Measurements from ENCODE around the gene CLCF1.
"Not testable (repeated sequence)": the region's sequence is repeated elsewhere in the genome, so short reads cannot be mapped to it uniquely, and the experiment has no call there.

The CLCF1 gene

DNA sequence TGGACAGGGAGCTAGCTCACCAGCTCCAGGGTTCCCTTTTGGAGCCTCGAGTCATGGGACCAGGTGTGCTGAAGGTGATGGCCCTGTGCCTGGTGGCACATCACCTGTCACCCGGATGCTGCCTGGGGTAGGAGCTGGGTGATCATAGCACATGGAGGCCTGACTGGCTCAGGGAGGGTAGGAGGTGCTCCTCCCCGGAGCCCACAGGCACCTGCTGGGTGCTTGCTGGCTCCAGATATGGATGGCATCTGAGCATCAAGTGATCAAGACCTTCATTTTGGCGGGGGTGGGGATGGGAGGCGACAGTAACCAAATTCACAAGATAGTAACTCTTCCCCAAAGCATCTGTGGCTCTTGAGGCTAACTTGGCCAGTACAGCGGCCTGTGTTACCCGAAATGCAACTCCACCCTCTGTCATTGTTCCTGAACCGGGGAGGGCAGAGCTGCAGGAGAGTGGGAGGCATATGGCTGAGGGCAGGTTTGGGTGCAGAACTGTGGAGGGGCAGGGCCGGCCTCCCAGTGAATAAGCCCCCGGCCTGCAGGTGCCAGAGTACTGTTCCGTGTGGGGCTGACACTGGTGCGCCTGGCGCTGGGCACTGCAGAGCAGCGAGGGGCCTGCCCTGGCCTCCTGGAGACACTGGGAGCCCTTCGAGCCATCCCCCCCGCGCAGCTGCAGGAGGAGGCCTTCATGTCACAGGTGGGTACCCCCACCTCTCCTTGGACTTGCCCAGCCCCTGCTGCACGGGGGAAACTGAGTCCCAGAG lies 35.2 kb upstream of the CLCF1 start:
- no peak for DNase-seq

- no peak for DNase-seq
Measured at GRCh38 chr11:67407688-67408163, 34.3 kb upstream of the CLCF1 start.

GRCh38 chr11:67406969-67407687 lies 33.7 kb upstream of the CLCF1 start:
- no peak for DNase-seq

GRCh38 chr11:67406420-67406968 lies 33.1 kb upstream of the CLCF1 start:
- no peak for DNase-seq

- DNase-seq: no peak
Measured at GRCh38 chr11:67405688-67406339, 32.4 kb upstream of the CLCF1 start.

GRCh38 chr11:67405196-67405567 lies 31.8 kb upstream of the CLCF1 start:
- no peak for DNase-seq

DNA sequence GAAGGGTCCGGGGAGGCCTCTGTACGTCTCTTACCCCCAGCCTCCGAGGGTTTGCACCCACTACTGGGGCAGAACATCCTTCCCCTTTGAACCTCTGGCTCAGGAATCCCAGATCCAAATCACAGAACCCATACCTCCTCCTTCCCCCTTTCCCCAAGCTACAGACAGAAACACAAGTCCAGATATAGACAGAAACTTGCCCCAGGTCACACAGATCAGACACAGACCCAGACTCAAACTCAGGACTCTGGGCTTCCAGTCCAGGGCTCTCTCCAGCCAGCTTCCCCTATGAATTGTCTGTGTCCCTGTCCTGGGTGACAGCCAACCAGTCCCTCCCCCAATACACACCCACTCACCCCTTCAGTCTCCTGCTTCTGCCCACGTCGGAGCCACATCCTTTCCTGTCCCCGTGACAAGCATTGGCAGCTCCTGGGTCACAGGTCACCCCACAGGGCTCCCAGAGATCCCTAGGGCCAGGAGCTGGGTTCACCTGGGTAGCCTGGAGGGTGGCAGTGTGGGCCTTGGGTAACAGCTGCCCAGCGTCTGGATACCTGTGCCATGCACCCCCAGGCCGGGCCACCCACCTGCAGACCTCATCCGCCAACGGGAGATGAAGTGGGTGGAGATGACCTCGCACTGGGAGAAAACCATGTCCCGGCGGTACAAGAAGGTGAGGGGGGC lies 31.3 kb upstream of the CLCF1 start:
- DNase-seq: no peak

DNA sequence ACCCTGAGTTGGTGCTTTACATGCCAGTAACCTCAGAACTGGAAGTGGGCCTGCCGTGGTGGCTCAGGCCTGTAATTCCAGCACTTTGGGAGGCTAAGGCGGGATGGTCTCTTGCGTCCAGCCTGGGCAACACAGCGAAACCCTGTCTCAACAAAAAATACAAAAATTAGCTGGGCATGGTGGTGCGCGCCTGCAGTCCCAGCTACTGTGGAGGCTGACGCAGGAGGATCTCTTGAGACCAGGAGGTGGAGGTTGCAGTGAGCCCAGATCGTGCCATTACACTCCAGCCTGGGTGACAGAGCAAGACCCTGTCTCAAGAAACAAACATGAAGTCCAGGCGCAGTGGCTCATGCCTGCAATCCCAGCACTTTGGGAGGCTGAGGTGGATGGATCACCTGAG lies 29.7 kb upstream of the CLCF1 start:
- DNase-seq: not testable (repeated sequence)

DNA sequence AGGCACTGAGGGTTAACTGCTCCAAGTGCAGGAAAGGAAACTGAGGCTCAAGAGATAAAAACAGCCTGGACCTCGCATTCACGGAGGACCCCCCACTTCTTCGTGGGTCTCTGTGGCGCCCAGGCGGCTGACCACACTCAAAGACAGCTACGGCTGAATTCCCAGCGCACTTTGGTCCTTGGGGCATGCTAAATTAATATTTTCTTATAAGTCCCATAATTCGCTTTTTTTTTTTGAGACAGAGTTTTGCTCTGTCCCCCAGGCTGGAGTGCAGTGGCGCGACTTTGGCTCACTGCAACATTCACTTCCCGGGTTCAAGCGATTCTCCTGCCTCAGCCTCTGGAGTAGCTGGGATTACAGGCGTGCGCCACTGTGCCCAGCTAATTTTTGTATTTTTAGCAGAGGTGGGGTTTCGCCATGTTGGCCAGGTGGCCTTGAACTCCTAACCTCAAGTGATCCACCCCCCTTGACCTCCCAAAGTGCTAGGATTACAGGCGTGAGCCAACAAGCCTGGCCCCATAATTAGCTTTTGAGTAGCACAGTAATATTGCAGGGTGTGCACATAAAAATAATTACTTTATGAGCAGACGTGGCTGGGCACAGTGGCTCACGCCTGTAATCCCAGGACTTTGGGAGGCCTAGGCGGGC lies 28.9 kb upstream of the CLCF1 start:
- not testable (repeated sequence) for DNase-seq

- peak; percentile 89 for DNase-seq
Measured at GRCh38 chr11:67401495-67402191, 28.2 kb upstream of the CLCF1 start, which contains the start of gene PPP1CA. PPP1CA (minus strand) TSS chr11:67401858; CDS start chr11:67401782, 76 bp downstream.

DNA sequence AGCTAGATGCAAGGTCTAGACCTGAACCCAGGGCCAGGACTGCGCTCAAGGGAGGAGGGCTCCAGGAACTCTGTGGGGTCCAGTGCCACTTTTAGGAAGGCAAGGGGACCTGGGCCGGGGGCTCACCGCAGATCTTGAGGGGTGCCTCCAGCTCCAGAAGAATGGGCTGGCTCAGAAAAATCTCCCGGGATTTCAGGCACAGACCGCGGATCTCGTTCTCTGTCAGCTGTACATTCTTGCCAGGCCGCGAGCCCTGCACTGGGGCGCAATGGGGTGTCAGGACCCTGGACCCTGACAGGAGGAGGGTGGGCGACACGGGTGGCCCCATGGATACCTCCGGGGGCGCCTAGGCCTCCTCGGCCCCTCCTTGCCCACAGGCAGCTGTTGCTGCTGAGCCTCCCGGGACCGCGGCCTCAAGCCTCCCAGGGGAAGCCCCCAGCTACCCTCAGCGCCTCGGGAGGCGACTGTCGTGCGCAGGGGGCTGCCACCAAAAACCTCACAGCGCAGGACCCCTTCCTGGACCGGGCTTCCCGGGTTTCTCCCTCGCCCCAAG lies 27.6 kb upstream of the CLCF1 start:
- DNase-seq: no peak

GRCh38 chr11:67400251-67400941 lies 27.0 kb upstream of the CLCF1 start:
- no peak for DNase-seq

DNA sequence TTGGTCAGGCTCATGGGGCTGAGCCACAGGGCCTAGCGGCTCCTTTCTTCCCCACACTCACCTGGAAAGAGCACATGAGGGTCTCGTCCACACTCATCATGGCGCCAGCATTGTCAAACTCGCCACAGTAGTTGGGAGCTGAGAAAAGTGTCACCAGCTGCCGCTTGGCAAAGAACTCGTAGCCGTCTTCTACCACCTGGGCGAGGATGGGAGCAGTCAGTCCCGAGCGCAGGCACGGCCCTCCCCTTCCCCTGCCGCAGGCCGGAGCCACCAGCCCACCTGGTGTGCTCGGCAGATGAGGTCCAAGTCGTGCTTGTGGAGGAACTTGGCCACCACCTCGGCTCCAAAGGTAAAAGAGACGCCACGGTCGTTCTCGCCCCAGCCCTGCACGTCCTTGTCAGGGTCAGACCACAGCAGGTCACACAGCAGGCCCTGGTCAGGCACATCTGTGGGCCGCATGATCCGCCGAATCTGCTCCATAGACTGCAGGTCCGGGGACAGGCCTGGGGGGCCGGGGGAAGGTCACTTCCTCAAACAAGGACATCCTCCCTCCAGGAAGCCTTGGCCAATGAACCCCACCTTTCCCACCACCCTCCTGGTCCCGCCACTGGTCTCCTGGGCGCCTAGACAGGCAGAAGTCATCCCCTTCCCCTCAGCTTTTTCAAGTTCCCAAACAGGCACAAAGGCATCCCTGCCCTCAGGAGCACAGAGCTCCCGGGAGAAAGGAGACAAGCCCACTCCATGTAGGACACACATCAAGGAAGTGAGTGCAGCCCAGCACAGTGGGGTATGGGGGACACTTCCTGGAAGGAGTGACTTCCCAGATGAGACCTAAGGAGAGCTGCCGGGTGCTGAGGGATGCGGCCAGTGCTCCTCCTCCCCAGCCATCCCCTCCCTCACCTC lies 25.5 kb upstream of the CLCF1 start:
- no peak for DNase-seq

GRCh38 chr11:67397986-67398660 lies 24.7 kb upstream of the CLCF1 start:
- no peak for DNase-seq

- DNase-seq: no peak
Measured at GRCh38 chr11:67397536-67397935, 24.1 kb upstream of the CLCF1 start.

GRCh38 chr11:67396587-67397389 lies 23.4 kb upstream of the CLCF1 start:
- DNase-seq: no peak

DNA sequence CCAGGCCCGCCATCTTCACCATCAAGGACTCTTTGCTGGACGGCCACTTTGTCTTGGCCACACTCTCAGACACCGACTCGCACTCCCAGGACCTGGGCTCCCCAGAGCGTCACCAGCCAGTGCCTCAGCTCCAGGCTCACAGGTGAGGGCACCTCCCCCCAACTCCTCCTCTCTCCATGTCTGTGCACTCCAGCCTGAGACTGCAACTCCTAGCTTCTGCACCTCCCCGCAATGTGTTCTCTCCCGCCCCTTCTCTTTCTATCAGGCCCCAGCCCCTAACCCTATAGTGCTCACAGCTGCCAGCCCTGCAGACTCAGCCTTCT lies 22.8 kb upstream of the CLCF1 start:
- DNase-seq: no peak

GRCh38 chr11:67395555-67396258 lies 22.3 kb upstream of the CLCF1 start:
- DNase-seq: no peak
